ENCODE results near the gene ZNF845.
"Not testable (repeated sequence)": the region's sequence is repeated elsewhere in the genome, so short reads cannot be mapped to it uniquely, and the experiment has no call there.

DNA sequence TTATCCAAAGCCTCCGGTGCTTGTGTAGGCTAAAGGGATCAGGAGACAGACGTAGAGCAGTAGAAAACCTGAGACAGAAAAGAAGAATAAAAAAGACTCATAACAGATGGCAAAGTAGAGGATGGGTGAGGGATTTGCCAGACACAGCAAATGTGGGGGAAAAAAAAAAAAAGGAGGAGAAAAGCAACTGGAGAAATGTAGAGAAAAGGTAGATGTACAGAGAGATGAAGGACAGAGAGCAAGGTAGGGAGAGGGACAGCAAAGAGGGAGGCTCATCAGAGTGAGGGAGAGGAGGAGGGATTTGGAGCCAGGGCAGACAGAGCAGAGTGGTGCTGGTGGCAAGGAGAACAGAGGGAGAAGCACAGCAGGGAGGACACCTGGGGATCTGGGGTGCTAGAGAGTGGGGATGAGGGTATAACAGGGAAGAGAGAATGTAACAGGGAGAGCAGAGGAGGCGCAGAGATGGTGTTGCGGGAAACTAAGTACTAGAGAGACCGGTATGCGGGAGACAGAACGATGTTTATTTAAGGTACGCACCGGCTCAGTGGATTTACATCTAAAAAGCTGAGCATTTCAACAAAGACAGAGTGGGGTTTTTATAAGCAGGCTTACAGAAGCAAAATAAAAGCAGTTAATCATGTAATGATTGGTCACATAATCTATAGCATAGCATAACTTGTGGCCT lies 62.4 kb downstream of the ZNF845 start:
- TF ChIP-seq, protein P1, sequence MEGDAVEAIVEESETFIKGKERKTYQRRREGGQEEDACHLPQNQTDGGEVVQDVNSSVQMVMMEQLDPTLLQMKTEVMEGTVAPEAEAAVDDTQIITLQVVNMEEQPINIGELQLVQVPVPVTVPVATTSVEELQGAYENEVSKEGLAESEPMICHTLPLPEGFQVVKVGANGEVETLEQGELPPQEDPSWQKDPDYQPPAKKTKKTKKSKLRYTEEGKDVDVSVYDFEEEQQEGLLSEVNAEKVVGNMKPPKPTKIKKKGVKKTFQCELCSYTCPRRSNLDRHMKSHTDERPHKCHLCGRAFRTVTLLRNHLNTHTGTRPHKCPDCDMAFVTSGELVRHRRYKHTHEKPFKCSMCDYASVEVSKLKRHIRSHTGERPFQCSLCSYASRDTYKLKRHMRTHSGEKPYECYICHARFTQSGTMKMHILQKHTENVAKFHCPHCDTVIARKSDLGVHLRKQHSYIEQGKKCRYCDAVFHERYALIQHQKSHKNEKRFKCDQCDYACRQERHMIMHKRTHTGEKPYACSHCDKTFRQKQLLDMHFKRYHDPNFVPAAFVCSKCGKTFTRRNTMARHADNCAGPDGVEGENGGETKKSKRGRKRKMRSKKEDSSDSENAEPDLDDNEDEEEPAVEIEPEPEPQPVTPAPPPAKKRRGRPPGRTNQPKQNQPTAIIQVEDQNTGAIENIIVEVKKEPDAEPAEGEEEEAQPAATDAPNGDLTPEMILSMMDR (IDR thresholded peaks at IDR 0.05; ENCODE audit: low read length): not testable (repeated sequence)
- TF ChIP-seq EZH2 (optimal IDR thresholded peaks at IDR 0.05; ENCODE audit: low read depth, low read length): not testable (repeated sequence)
